Hepatocyte (in vitro differentiated cells): Measurements from ENCODE around the gene PAX5. TPM values are rescaled to one million over a fixed set of nuclear protein-coding genes. Genes with fewer than 3 reads are reported as not detected.

Experiments used
- DNase-seq: peaks from one replicate; pipeline ENCODE4 v3.0.0-alpha.2; 2016; ENCODE audit warnings: low spot score
- H2AFZ ChIP-seq: fragments of 200-600 bp; sonication (generic); 2 replicates; pipeline ENCODE4 v1.6.0; 2016; ENCODE audit warnings: antibody characterized with exemption, mild to moderate bottlenecking
- H3K27ac ChIP-seq: fragments of 200-600 bp; sonication (generic); 2 replicates; pipeline ENCODE4 v1.5.1; 2016; ENCODE audit warnings: mild to moderate bottlenecking
- H3K27me3 ChIP-seq: fragments of 200-600 bp; sonication (generic); 2 replicates; pipeline ENCODE4 v1.6.1; 2016
- H3K36me3 ChIP-seq: fragments of 200-600 bp; sonication (generic); replicated peaks from 2 replicates; pipeline ENCODE4 v1.5.1; 2016; ENCODE audit warnings: low read depth; ENCODE audit not compliant: insufficient read depth
- H3K4me1 ChIP-seq: fragments of 200-600 bp; sonication (generic); 2 replicates; pipeline ENCODE4 v1.5.1; 2016; ENCODE audit warnings: mild to moderate bottlenecking, moderate library complexity; ENCODE audit not compliant: insufficient read depth
- H3K4me2 ChIP-seq: fragments of 200-600 bp; sonication (generic); 2 replicates; pipeline ENCODE4 v1.6.0; 2016
- H3K4me3 ChIP-seq: fragments of 200-600 bp; sonication (generic); 2 replicates; pipeline ENCODE4 v1.5.1; 2016; ENCODE audit warnings: mild to moderate bottlenecking
- H3K79me2 ChIP-seq: fragments of 200-600 bp; sonication (generic); 2 replicates; pipeline ENCODE4 v1.6.0; 2017; ENCODE audit warnings: mild to moderate bottlenecking
- H3K9me2 ChIP-seq: fragments of 200-600 bp; sonication (generic); replicated peaks from 2 replicates; pipeline ENCODE4 v1.6.0; 2017; ENCODE audit warnings: mild to moderate bottlenecking; ENCODE audit not compliant: insufficient read depth
- H3K9me3 ChIP-seq: fragments of 200-600 bp; sonication (generic); 2 replicates; pipeline ENCODE4 v1.5.1; 2016; ENCODE audit warnings: low read depth, mild to moderate bottlenecking
- H4K20me1 ChIP-seq: fragments of 200-600 bp; sonication (generic); 2 replicates; pipeline ENCODE4 v1.6.0; 2016; ENCODE audit warnings: mild to moderate bottlenecking; ENCODE audit not compliant: insufficient read depth, poor library complexity, severe bottlenecking
- EZH2 ChIP-seq: fragments of 200-600 bp; sonication (generic); IDR thresholded peaks from 2 replicates; pipeline ENCODE4 v1.6.1; 2016; ENCODE audit warnings: antibody characterized with exemption, mild to moderate bottlenecking, borderline replicate concordance
- EZH2phosphoT487 ChIP-seq: fragments of 200-600 bp; sonication (generic); IDR thresholded peaks from one replicate; pipeline ENCODE4 v1.6.1; 2018; ENCODE audit warnings: antibody characterized with exemption, mild to moderate bottlenecking, low read depth, moderate library complexity; ENCODE audit not compliant: unreplicated experiment, severe bottlenecking
- WGBS: methylation state at CpG from one replicate; pipeline ENCODE4 v1.1.6; 2016; ENCODE audit warnings: low lambda C conversion rate; ENCODE audit errors: missing lambda C conversion rate; 5-methylcytosine and 5-hydroxymethylcytosine counted together
- polyA plus RNA-seq: library from polyadenylated mRNA; unstranded; fragments of >200 nt; fragmentation: Nextera tagmentation; extraction: Ambion mirVana; gene quantifications from 2 replicates; pipeline ENCODE4 v1.2.1, GENCODE V29; 2016
- total RNA-seq: library from RNA; depleted of rRNA; stranded (reverse); fragments of >200 nt; gene quantifications from 2 replicates; pipeline ENCODE4 v1.2.3, GENCODE V29; 2014
- TF ChIP-seq, protein P1 (sequence below): fragments of 200-600 bp; sonication (generic); IDR thresholded peaks from 2 replicates; pipeline ENCODE4 v1.5.1; 2016; ENCODE audit warnings: antibody characterized with exemption, mild to moderate bottlenecking; ENCODE audit not compliant: poor library complexity

The PAX5 gene
- total and polyA plus RNA-seq, 2 experiments from 2014 or later = not detected

DNA sequence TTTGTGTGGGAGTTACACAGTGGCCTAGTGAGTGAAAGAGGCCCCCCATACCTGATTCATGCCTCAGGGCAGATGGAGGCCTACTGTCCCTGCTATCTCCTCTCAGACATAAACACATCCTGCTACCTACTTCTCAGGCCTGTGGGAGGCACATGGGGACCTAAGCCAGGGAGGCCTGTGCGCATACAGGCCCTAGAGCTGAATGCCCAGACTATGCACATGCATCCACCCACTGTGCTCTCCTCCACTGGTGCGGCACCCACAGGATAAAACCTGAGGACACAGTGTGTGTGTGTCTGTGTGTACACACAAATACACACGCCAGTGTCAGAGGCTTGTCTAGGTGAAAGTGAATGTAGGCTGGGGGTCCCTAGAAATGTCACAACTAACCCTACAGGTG, 1.4 kb downstream of the PAX5 start:
- TF ChIP-seq, protein P1, sequence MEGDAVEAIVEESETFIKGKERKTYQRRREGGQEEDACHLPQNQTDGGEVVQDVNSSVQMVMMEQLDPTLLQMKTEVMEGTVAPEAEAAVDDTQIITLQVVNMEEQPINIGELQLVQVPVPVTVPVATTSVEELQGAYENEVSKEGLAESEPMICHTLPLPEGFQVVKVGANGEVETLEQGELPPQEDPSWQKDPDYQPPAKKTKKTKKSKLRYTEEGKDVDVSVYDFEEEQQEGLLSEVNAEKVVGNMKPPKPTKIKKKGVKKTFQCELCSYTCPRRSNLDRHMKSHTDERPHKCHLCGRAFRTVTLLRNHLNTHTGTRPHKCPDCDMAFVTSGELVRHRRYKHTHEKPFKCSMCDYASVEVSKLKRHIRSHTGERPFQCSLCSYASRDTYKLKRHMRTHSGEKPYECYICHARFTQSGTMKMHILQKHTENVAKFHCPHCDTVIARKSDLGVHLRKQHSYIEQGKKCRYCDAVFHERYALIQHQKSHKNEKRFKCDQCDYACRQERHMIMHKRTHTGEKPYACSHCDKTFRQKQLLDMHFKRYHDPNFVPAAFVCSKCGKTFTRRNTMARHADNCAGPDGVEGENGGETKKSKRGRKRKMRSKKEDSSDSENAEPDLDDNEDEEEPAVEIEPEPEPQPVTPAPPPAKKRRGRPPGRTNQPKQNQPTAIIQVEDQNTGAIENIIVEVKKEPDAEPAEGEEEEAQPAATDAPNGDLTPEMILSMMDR = no peak
- TF ChIP-seq EZH2phosphoT487 (no peak), EZH2 (no peak)
- H3K4me2 ChIP-seq = no peak overlapping the region
- peaks cover 4% of the 10 kb centered on the region for H4K20me1 ChIP-seq
- H3K9me3 ChIP-seq = no peaks in the 10 kb centered on the region
- H3K4me3 ChIP-seq = no peak overlapping the region
- H3K36me3 ChIP-seq = no peaks in the 10 kb centered on the region
- peaks cover 100% of the 10 kb centered on the region for H3K27me3 ChIP-seq
- H3K79me2 ChIP-seq = no peaks in the 10 kb centered on the region
- no peak for DNase-seq
- peaks cover 23% of the 10 kb centered on the region for H3K4me1 ChIP-seq
- 53% methylated on average over 3 of the region's 3 CpGs for WGBS
- H3K27ac ChIP-seq = no peak overlapping the region
- no peaks in the 10 kb centered on the region for H3K9me2 ChIP-seq
- no peak overlapping the region for H2AFZ ChIP-seq

DNA sequence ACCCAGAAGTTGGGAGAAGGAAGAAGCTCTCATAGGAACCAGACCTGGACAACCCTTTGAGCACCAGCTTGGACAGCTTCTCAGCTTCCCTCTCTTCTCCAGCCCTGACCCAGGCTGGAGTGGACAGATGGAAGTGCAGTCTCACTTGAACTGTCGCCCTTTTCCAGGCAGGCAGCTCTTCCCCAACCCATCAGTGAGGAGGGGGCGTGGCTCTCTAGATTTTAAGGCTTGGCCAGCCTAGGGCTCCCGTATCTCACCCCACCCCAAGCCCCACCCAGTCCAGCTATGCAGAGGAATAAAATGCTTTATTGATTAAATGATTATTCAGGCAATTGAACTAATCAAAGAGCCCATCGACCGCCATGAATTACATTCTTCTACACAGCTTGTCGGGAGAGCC, 2.2 kb downstream of the PAX5 start:
- Histone ChIP-seq H3K9me2 (no peaks in the 10 kb centered on the region), H3K79me2 (no peaks in the 10 kb centered on the region), H3K4me3 (no peak overlapping the region), H4K20me1 (peaks cover 4% of the 10 kb centered on the region), H3K4me2 (no peak overlapping the region), H3K9me3 (no peaks in the 10 kb centered on the region), H2AFZ (no peak overlapping the region), H3K27me3 (peaks cover 97% of the 10 kb centered on the region), H3K36me3 (no peaks in the 10 kb centered on the region), H3K27ac (no peak overlapping the region), H3K4me1 (peaks cover 19% of the 10 kb centered on the region)
- 50% methylated on average over 6 of the region's 6 CpGs for WGBS
- TF ChIP-seq EZH2phosphoT487 = no peak
- no peak for DNase-seq

DNA sequence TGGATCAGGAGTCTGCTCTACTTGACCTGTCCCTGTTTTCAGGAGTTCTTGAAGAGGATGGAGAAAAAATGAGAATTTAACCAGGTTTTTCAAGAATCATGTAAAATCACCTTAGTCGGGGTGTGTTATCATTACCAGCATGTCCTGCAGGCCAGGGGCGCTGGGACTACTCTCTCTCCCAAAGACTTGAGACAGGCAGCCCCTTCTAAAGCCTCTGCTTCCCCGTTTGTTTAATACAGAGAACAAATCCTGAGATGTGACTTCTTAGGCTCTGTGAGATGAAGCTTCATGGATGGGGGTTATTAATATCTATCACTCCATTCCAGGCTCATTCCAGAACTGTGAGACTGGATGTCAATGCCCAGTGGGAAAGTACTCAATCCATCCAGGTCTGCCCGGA, 3.0 kb downstream of the PAX5 start:
- peaks cover 14% of the 10 kb centered on the region for H3K4me1 ChIP-seq

GRCh38 chr9:37030611-37030939, 3.5 kb downstream of the PAX5 start:
- H3K27me3 ChIP-seq = peaks cover 97% of the 10 kb centered on the region
- no peak for DNase-seq
- H3K79me2 ChIP-seq = no peaks in the 10 kb centered on the region
- H3K4me2 ChIP-seq = no peak overlapping the region
- TF ChIP-seq, protein P1 = no peak
- TF ChIP-seq EZH2 (no peak), EZH2phosphoT487 (no peak)
- no peak overlapping the region for H3K4me3 ChIP-seq
- no peak overlapping the region for H2AFZ ChIP-seq
- H3K36me3 ChIP-seq = no peaks in the 10 kb centered on the region
- H3K9me2 ChIP-seq = no peaks in the 10 kb centered on the region
- 11% methylated on average over 7 of the region's 7 CpGs for WGBS
- peaks cover 4% of the 10 kb centered on the region for H4K20me1 ChIP-seq
- H3K4me1 ChIP-seq = peaks cover 18% of the 10 kb centered on the region
- no peaks in the 10 kb centered on the region for H3K9me3 ChIP-seq
- no peak overlapping the region for H3K27ac ChIP-seq

More for the DNA sequence above, 3.0 kb downstream of the PAX5 start:
- Histone ChIP-seq H3K4me3 (no peak overlapping the region), H3K9me2 (no peaks in the 10 kb centered on the region), H3K27me3 (peaks cover 97% of the 10 kb centered on the region), H3K9me3 (no peaks in the 10 kb centered on the region), H3K27ac (no peak overlapping the region), H3K79me2 (no peaks in the 10 kb centered on the region), H4K20me1 (peaks cover 4% of the 10 kb centered on the region), H3K36me3 (no peaks in the 10 kb centered on the region), H3K4me2 (no peak overlapping the region), H2AFZ (no peak overlapping the region)
- 51% methylated on average over 4 of the region's 4 CpGs for WGBS
- DNase-seq = no peak
- no peak for TF ChIP-seq EZH2phosphoT487
- no peak for TF ChIP-seq EZH2
